ENCODE measurements around the gene NLGN2.

Gene NLGN2

GRCh38 chr17:7467498-7467897, 59.9 kb downstream of the NLGN2 start:
- DNase-seq (ENCODE audit: low read depth) = no peak
- no peak overlapping the region for H3K4me3 ChIP-seq (ENCODE audit: low read length)
- TF ChIP-seq, protein P1, sequence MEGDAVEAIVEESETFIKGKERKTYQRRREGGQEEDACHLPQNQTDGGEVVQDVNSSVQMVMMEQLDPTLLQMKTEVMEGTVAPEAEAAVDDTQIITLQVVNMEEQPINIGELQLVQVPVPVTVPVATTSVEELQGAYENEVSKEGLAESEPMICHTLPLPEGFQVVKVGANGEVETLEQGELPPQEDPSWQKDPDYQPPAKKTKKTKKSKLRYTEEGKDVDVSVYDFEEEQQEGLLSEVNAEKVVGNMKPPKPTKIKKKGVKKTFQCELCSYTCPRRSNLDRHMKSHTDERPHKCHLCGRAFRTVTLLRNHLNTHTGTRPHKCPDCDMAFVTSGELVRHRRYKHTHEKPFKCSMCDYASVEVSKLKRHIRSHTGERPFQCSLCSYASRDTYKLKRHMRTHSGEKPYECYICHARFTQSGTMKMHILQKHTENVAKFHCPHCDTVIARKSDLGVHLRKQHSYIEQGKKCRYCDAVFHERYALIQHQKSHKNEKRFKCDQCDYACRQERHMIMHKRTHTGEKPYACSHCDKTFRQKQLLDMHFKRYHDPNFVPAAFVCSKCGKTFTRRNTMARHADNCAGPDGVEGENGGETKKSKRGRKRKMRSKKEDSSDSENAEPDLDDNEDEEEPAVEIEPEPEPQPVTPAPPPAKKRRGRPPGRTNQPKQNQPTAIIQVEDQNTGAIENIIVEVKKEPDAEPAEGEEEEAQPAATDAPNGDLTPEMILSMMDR (conservative IDR thresholded peaks at IDR 0.05; ENCODE audit: low read length) = no peak

GRCh38 chr17:7468290-7468689, 60.6 kb downstream of the NLGN2 start:
- H3K4me3 ChIP-seq (ENCODE audit: low read length) = no peak overlapping the region
- TF ChIP-seq, protein P1 (conservative IDR thresholded peaks at IDR 0.05; ENCODE audit: low read length) = no peak
- no peak for DNase-seq (ENCODE audit: low read depth)

DNA sequence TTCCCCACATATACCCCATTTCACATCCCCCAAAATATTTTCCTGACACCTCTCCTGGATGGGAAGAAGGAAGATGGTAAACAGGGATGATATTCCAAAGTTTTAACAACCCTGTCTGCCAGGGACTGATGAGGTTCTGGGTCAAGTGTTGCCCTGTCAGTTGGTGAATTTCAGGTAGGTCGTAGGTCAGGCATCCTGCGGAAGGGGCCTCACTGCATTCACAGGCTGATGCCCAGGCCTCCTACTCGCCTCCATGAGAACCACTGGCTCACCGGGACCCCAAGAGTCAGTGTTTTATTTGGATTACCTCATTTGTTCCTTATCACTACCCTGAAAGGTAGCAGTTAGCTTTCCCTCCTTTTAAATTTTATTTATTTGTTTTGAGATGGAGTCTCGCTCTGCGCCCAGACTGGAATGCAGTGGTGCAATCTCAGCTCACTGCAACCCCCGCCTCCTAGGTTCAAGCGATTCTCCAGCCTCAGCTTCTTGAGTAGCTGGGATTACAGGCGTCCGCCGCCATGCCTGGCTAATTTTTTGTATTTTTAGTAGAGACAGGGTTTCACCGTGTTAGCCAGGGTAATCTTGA, 61.3 kb downstream of the NLGN2 start:
- TF ChIP-seq, protein P1 (conservative IDR thresholded peaks at IDR 0.05; ENCODE audit: low read length) = no peak
- no peak for DNase-seq (ENCODE audit: low read depth)
- no peak overlapping the region for H3K4me3 ChIP-seq (ENCODE audit: low read length)
